ENCODE results near the gene TECTB.

Gene TECTB

GRCh38 chr10:112313234-112313633 lies 30.0 kb downstream of the TECTB start:
- no peak for DNase-seq

GRCh38 chr10:112313911-112314310 lies 30.7 kb downstream of the TECTB start:
- DNase-seq, result no peak

- peak; percentile 67 for DNase-seq
Observed at GRCh38 chr10:112314822-112315474, 31.7 kb downstream of the TECTB start.

- no peak for DNase-seq
Observed at GRCh38 chr10:112327678-112328077, 44.5 kb downstream of the TECTB start.

GRCh38 chr10:112330162-112330561 lies 47.0 kb downstream of the TECTB start:
- no peak for DNase-seq

GRCh38 chr10:112330607-112331160 lies 47.5 kb downstream of the TECTB start:
- DNase-seq, result no peak

- DNase-seq, result no peak
Observed at GRCh38 chr10:112332022-112332421, 48.8 kb downstream of the TECTB start.

GRCh38 chr10:112332509-112333228 lies 49.5 kb downstream of the TECTB start:
- no peak for DNase-seq

- no peak for DNase-seq
Observed at GRCh38 chr10:112333452-112333851, 50.3 kb downstream of the TECTB start.

- no peak for DNase-seq
Observed at GRCh38 chr10:112335111-112335867, 52.1 kb downstream of the TECTB start.

- DNase-seq, result no peak
Observed at GRCh38 chr10:112335868-112336265, 52.7 kb downstream of the TECTB start.

GRCh38 chr10:112336556-112337201 lies 53.5 kb downstream of the TECTB start:
- DNase-seq, result no peak

GRCh38 chr10:112338957-112339356 lies 55.8 kb downstream of the TECTB start:
- DNase-seq, result no peak

GRCh38 chr10:112340601-112341000 lies 57.4 kb downstream of the TECTB start:
- no peak for DNase-seq

- no peak for DNase-seq
Observed at GRCh38 chr10:112343056-112343806, 60.0 kb downstream of the TECTB start.

- no peak for DNase-seq
Observed at GRCh38 chr10:112344261-112344660, 61.1 kb downstream of the TECTB start.

GRCh38 chr10:112345202-112345601 lies 62.0 kb downstream of the TECTB start:
- no peak for DNase-seq

- DNase-seq, result no peak
Observed at GRCh38 chr10:112345743-112346142, 62.5 kb downstream of the TECTB start.

GRCh38 chr10:112346774-112347173 lies 63.6 kb downstream of the TECTB start:
- no peak for DNase-seq

GRCh38 chr10:112347709-112348671 lies 64.8 kb downstream of the TECTB start:
- DNase-seq, result no peak

- DNase-seq, result no peak
Observed at GRCh38 chr10:112348759-112349158, 65.6 kb downstream of the TECTB start.

Measured in activated T-cell treated with anti-CD3 and anti-CD28 coated beads, Interleukin-2, amount 50 U/mL, for 1 hour (primary cell).